MCF 10A (cell line): ENCODE data around the gene KIF3A. TPM values are rescaled to one million over a fixed set of nuclear protein-coding genes. Genes with fewer than 3 reads are reported as not detected.

Experiments used
- BruUV-seq: library from RNA; stranded (reverse); fragments of 400-500 nt; replicated peaks from 2 replicates; lab custom pipeline; 2021; lab: Mats Ljungman, UMichigan
- CTCF ChIA-PET: fragments of 300-600 bp; sonication (Branson Sonifier 250); formaldehyde crosslinking; extraction: SDS; loops from one replicate; lab custom pipeline; 2021; ENCODE audit warnings: antibody characterized with exemption, inconsistent platforms; lab: Yijun Ruan, JAX
- POLR2A ChIA-PET: fragments of 300-600, 350-650 bp; sonication (Branson Sonifier 250); formaldehyde crosslinking; extraction: SDS; loops from one replicate; lab custom pipeline; 2020; ENCODE audit warnings: antibody characterized with exemption, inconsistent platforms; lab: Yijun Ruan, JAX
- DNase-seq: peaks from one replicate; pipeline ENCODE4 v3.0.0-alpha.2; 2018; ENCODE audit not compliant: unreplicated experiment
- H3K27ac Mint-ChIP-seq: one replicate; pipeline ENCODE4 v1.8.0; 2022; ENCODE audit warnings: mild to moderate bottlenecking, low read depth, mixed read lengths; ENCODE audit not compliant: unreplicated experiment
- H3K27me3 Mint-ChIP-seq: one replicate; pipeline ENCODE4 v1.8.0; 2022; ENCODE audit warnings: mixed read lengths; ENCODE audit not compliant: insufficient read depth, unreplicated experiment
- H3K36me3 Mint-ChIP-seq: one replicate; pipeline ENCODE4 v1.8.0; 2022; ENCODE audit warnings: mild to moderate bottlenecking, moderate library complexity, mixed read lengths; ENCODE audit not compliant: insufficient read depth, unreplicated experiment
- H3K4me1 Mint-ChIP-seq: one replicate; pipeline ENCODE4 v1.8.0; 2022; ENCODE audit warnings: mixed read lengths; ENCODE audit not compliant: insufficient read depth, unreplicated experiment
- H3K4me3 Mint-ChIP-seq: one replicate; pipeline ENCODE4 v1.8.0; 2022; ENCODE audit warnings: mild to moderate bottlenecking, moderate library complexity, mixed read lengths; ENCODE audit not compliant: unreplicated experiment
- H3K9me3 Mint-ChIP-seq: one replicate; pipeline ENCODE4 v1.8.0; 2022; ENCODE audit warnings: mixed read lengths; ENCODE audit not compliant: unreplicated experiment
- CTCF ChIP-seq: fragments of 200-600 bp; IDR thresholded peaks from one replicate; pipeline ENCODE4 v1.8.0; 2022; ENCODE audit warnings: antibody characterized with exemption, mild to moderate bottlenecking; ENCODE audit not compliant: unreplicated experiment
- intact Hi-C: fragments of 100-400 bp; cut with micrococcal nuclease; formaldehyde crosslinking; loops from 2 replicates; pipeline ENCODE4 v1.14.1; 2022
- total RNA-seq: library from RNA; stranded (reverse); gene quantifications from 2 replicates; pipeline ENCODE4 v1.2.3, GENCODE V29; 2022

KIF3A gene
- total RNA-seq, 1 experiment from 2014 or later, result 23.9 TPM

DNA sequence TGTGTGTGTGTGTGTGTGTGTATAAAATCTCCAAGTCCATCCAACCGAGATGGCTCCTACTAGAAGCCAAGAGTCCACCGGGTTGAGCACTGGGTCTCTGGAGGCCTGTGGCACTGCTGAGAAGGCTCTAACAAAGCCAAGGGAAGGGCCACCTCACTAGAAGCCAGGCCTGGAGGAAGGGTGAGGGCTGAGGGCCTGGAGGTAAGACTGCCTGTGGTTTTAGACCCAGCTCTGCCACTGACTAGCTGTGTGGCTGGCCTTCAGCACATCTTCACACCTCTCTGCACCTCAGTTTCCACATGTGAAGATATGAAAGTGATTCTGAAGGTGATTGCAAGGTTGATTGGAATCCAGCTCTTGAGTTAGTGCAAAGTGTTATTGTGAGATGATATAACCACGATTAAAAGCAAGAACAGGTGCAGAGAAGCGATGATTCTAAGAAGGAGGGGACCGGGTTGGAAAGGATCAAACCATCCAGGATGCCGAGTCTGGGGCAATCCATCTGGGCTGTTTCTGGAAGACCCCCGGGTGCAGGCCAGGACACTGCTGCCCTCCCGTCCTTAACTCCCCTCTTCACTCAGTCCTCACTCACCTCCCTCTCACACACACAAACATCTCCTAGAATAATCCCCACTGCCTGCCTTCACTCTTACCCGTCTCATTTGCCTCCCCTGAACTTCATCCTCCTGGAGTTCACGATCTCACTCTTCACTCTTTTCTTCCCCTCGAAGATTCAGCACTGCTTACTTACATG is 61.2 kb downstream of the KIF3A start:
- CTCF ChIA-PET, result interaction anchor here (0.6 to 2.4 kb wide), 12 partner anchors 10 to 149 kb away, joined by 3 to 6 read pairs (median 4); no protein-coding TSS in a partner anchor
- H3K27me3 Mint-ChIP-seq, result no peaks in the 10 kb centered on the region
- peaks cover 43% of the 10 kb centered on the region for H3K4me1 Mint-ChIP-seq
- intact Hi-C loops, result no loop called here
- no peak for DNase-seq
- no peak overlapping the region for H3K4me3 Mint-ChIP-seq
- no peaks in the 10 kb centered on the region for H3K9me3 Mint-ChIP-seq
- no peak for TF ChIP-seq CTCF
- POLR2A ChIA-PET, result interaction anchor here (0.7 to 1.5 kb wide), 7 partner anchors 10 to 581 kb away, joined by 3 to 6 read pairs (median 3); partner anchors contain the start of genes GDF9, RAD50 and UQCRQ
- H3K36me3 Mint-ChIP-seq, result no peaks in the 10 kb centered on the region
- peak overlapping the region; percentile 8 for H3K27ac Mint-ChIP-seq
- BruUV-seq, result no TSS peak

- peak; percentile 92 for DNase-seq
- Mint-ChIP-seq H3K4me3 (peak overlapping the region; percentile 51), H3K27ac (peak overlapping the region; percentile 69), H3K9me3 (no peaks in the 10 kb centered on the region), H3K4me1 (peaks cover 39% of the 10 kb centered on the region), H3K27me3 (no peaks in the 10 kb centered on the region), H3K36me3 (no peaks in the 10 kb centered on the region)
- ChIA-PET POLR2A (interaction anchor here (0.5 to 1.6 kb wide), 15 partner anchors 15 to 580 kb away, joined by 3 to 5 read pairs (median 3); partner anchors contain the start of genes KIF3A and RAD50), CTCF (interaction anchor here (0.5 to 1.5 kb wide), 6 partner anchors 8 to 343 kb away, joined by 3 to 4 read pairs (median 3); no protein-coding TSS in a partner anchor)
- TSS peak; percentile 42 for BruUV-seq
- intact Hi-C loops, result no loop called here
- TF ChIP-seq CTCF, result no peak
These were observed 62.5 kb downstream of the KIF3A start for GRCh38 chr5:132674671-132675506.

DNA sequence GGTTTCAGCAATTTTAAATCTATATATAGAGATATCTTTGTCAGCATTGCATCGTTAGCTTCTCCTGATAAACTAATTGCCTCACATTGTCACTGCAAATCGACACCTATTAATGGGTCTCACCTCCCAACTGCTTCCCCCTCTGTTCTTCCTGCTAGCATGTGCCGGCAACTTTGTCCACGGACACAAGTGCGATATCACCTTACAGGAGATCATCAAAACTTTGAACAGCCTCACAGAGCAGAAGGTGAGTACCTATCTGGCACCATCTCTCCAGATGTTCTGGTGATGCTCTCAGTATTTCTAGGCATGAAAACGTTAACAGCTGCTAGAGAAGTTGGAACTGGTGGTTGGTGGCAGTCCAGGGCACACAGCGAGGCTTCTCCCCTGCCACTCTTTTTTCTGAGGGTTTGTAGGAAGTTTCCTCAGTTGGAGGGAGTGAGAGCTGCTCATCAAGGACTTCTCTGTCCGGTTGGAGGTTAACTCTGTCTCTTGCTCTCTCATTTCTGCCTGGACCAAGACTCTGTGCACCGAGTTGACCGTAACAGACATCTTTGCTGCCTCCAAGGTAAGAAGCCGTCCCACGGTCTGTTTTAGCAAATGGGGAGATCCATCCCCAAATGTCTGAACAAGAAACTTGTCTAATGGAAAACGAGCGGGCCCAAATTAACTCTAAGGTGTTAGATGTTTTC is 63.3 kb downstream of the KIF3A start, which contains the start of gene IL4:
TSS of gene IL4 (plus strand) at position 51 of the 692 bp plus-strand sequence. CDS start at position 113, 62 bp downstream.
- ChIA-PET POLR2A (interaction anchor here (0.5 to 1.6 kb wide), 9 partner anchors 15 to 234 kb away, joined by 3 to 5 read pairs (median 3); no protein-coding TSS in a partner anchor), CTCF (interaction anchor here (0.7 to 1.5 kb wide), 5 partner anchors 9 to 146 kb away, joined by 3 to 4 read pairs (median 3); no protein-coding TSS in a partner anchor)
- Mint-ChIP-seq H3K4me3 (peak within 1 kb of the TSS; percentile 51), H3K36me3 (no peaks in the 10 kb centered on the region), H3K9me3 (no peaks in the 10 kb centered on the region), H3K4me1 (peaks cover 37% of the 10 kb centered on the region), H3K27me3 (no peaks in the 10 kb centered on the region), H3K27ac (peak within 1 kb of the TSS; percentile 69)
- BruUV-seq, result no TSS peak
- DNase-seq, result no peak
- no peak for TF ChIP-seq CTCF
- intact Hi-C loops, result no loop called here
